IMR-90 (cell line): ENCODE measurements around the gene GABRA6. TPM values are rescaled to one million over a fixed set of nuclear protein-coding genes. Genes with fewer than 3 reads are reported as not detected.

Source experiments
- ATAC-seq: fragments of 200-7000 bp; cut with Tn5 transposase; 2 replicates; pipeline ENCODE4 v1.9.1; 2020; ENCODE audit warnings: low read depth, mild to moderate bottlenecking, moderate library complexity
- BruUV-seq: library from RNA; stranded (reverse); fragments of 400-500 nt; replicated peaks from 2 replicates; lab custom pipeline; 2021; lab: Mats Ljungman, UMichigan
- CTCF ChIA-PET: fragments of 300-600 bp; formaldehyde crosslinking; extraction: SDS; loops from one replicate; lab custom pipeline; 2021; ENCODE audit warnings: antibody characterized with exemption; lab: Yijun Ruan, JAX
- POLR2A ChIA-PET: fragments of 300-600 bp; sonication (Branson Sonifier 250); formaldehyde crosslinking; loops from one replicate; lab custom pipeline; 2022; ENCODE audit warnings: antibody characterized with exemption; ENCODE audit not compliant: unreplicated experiment; lab: Charles Lee
- DNase-seq: peaks from one replicate; pipeline ENCODE4 v3.0.0; 2013
- H2AFZ ChIP-seq: replicated peaks from 2 replicates; pipeline ENCODE3; 2013; ENCODE audit warnings: low read length, mild to moderate bottlenecking; ENCODE audit not compliant: poor library complexity
- H2AK5ac ChIP-seq: 2 replicates; pipeline ENCODE4 v1.6.1; 2013; ENCODE audit warnings: low read depth, low read length, inconsistent platforms
- H2AK9ac ChIP-seq: replicated peaks from 2 replicates; pipeline ENCODE3; 2013; ENCODE audit warnings: mild to moderate bottlenecking, low read depth, low read length, moderate library complexity; ENCODE audit not compliant: poor library complexity
- H2BK120ac ChIP-seq: 2 replicates; pipeline ENCODE4 v1.6.1; 2013; ENCODE audit warnings: low read depth, low read length, inconsistent platforms
- H2BK15ac ChIP-seq: 3 replicates; pipeline ENCODE4 v1.6.1; 2013; ENCODE audit warnings: low read depth, low read length, inconsistent platforms
- H2BK20ac ChIP-seq: 2 replicates; pipeline ENCODE4 v1.6.1; 2013; ENCODE audit warnings: low read depth, mild to moderate bottlenecking, inconsistent platforms, low read length, moderate library complexity
- H2BK5ac ChIP-seq: 2 replicates; pipeline ENCODE4 v1.6.1; 2013; ENCODE audit warnings: mild to moderate bottlenecking, low read depth, low read length, inconsistent platforms; ENCODE audit not compliant: poor library complexity, severe bottlenecking
- H3K14ac ChIP-seq: replicated peaks from 2 replicates; pipeline ENCODE4 v1.6.1; 2013; ENCODE audit warnings: low read depth, low read length, inconsistent platforms
- H3K18ac ChIP-seq: 2 replicates; pipeline ENCODE4 v1.6.1; 2013; ENCODE audit warnings: low read depth, low read length, control low read depth
- H3K23ac ChIP-seq: 2 replicates; pipeline ENCODE4 v1.6.1; 2013; ENCODE audit warnings: low read depth, low read length, inconsistent platforms
- H3K27ac ChIP-seq: 2 replicates; pipeline ENCODE4 v1.5.1; 2013; ENCODE audit warnings: mild to moderate bottlenecking, control low read depth, low read length; ENCODE audit not compliant: insufficient read depth
- H3K27me3 ChIP-seq: 2 replicates; pipeline ENCODE4 v1.6.1; 2013; ENCODE audit warnings: low read length; ENCODE audit not compliant: control insufficient read depth, insufficient read depth
- H3K36me3 ChIP-seq: 2 replicates; pipeline ENCODE4 v1.6.1; 2013; ENCODE audit warnings: low read length, mixed read lengths; ENCODE audit not compliant: control insufficient read depth, insufficient read depth
- H3K4ac ChIP-seq: 2 replicates; pipeline ENCODE4 v1.6.1; 2013; ENCODE audit warnings: low read depth, low read length, inconsistent platforms
- H3K4me1 ChIP-seq: 2 replicates; pipeline ENCODE4 v1.6.1; 2013; ENCODE audit warnings: low read length, mixed read lengths; ENCODE audit not compliant: control insufficient read depth, insufficient read depth
- H3K4me2 ChIP-seq: 2 replicates; pipeline ENCODE4 v1.6.1; 2013; ENCODE audit warnings: low read depth, mild to moderate bottlenecking, control low read depth, low read length, moderate library complexity
- H3K4me3 ChIP-seq: 2 replicates; pipeline ENCODE4 v1.5.1; 2013; ENCODE audit warnings: low read depth, mild to moderate bottlenecking, control low read depth, low read length, moderate library complexity; ENCODE audit not compliant: insufficient read depth
- H3K56ac ChIP-seq: 2 replicates; pipeline ENCODE4 v1.6.1; 2013; ENCODE audit warnings: low read length, inconsistent platforms; ENCODE audit not compliant: insufficient read depth; ENCODE audit errors: extremely low read depth
- H3K79me1 ChIP-seq, 2 experiments: 2 replicates each; pipeline ENCODE4 v1.6.1; 2013; ENCODE audit warnings: low read length in 2 of 2, inconsistent platforms in 1 of 2, low read depth in 1 of 2
- H3K9ac ChIP-seq: 2 replicates; pipeline ENCODE4 v1.6.1; 2013; ENCODE audit warnings: low read depth, low read length, control low read depth
- H3K9me1 ChIP-seq: 2 replicates; pipeline ENCODE4 v1.6.1; 2013; ENCODE audit warnings: low read length, inconsistent platforms; ENCODE audit not compliant: insufficient read depth
- H3K9me3 ChIP-seq: 2 replicates; pipeline ENCODE4 v1.6.1; 2013; ENCODE audit warnings: low read length; ENCODE audit not compliant: control insufficient read depth, insufficient read depth
- H4K20me1 ChIP-seq: 2 replicates; pipeline ENCODE4 v1.6.1; 2013; ENCODE audit warnings: low read length, inconsistent platforms; ENCODE audit not compliant: insufficient read depth
- H4K5ac ChIP-seq: 2 replicates; pipeline ENCODE4 v1.6.1; 2013; ENCODE audit warnings: mild to moderate bottlenecking, low read depth, low read length, control low read depth
- H4K8ac ChIP-seq, 2 experiments: 2 replicates each; pipeline ENCODE4 v1.6.1; 2013; ENCODE audit warnings: low read depth in 2 of 2, low read length in 2 of 2, control low read depth in 1 of 2, inconsistent platforms in 1 of 2
- H4K91ac ChIP-seq: 2 replicates; pipeline ENCODE4 v1.6.1; 2013; ENCODE audit warnings: low read depth, low read length, inconsistent platforms; ENCODE audit not compliant: insufficient read depth
- CEBPB ChIP-seq: IDR thresholded peaks from 2 replicates; pipeline ENCODE4 v1.6.1; 2012; ENCODE audit warnings: low read depth, low read length, improper control_type of control experiment
- MAFK ChIP-seq: IDR thresholded peaks from 2 replicates; pipeline ENCODE4 v1.6.1; 2012; ENCODE audit warnings: low read depth, low read length, improper control_type of control experiment
- WGBS, 2 experiments: methylation state at CpG; one replicate each; pipeline versions ENCODE4 v1.1.5 to v1.1.7; 2013; ENCODE audit warnings: missing lambda C conversion rate in 2 of 2; ENCODE audit not compliant: insufficient read length in 1 of 2; ENCODE audit errors: extremely low coverage in 2 of 2; 5-methylcytosine and 5-hydroxymethylcytosine counted together
- dilution Hi-C: fragments of 300-500 bp; cut with HindIII; formaldehyde crosslinking; loops from one replicate; pipeline ENCODE4 v1.14.3; 2018; ENCODE audit warnings: low sequenced_read_pairs; ENCODE audit not compliant: unreplicated experiment
- in situ Hi-C: fragments of 300-500 bp; cut with MboI; formaldehyde crosslinking; loops from 3 replicates; pipeline ENCODE4 v1.14.3; 2019; ENCODE audit warnings: low sequenced_read_pairs, inconsistent platforms, mixed read lengths
- intact Hi-C: fragments of 100-400 bp; cut with micrococcal nuclease; formaldehyde crosslinking; loops from 2 replicates; pipeline ENCODE4 v1.10.0; 2022
- polyA plus RNA-seq, 3 experiments: library from polyadenylated mRNA; depleted of rRNA; stranded (reverse); fragments of >200 nt; gene quantifications; 2 replicates each; pipeline ENCODE4 v1.2.3, GENCODE V29; 2012; ENCODE audit warnings: low replicate concordance in 1 of 3
- total RNA-seq: library from RNA; depleted of rRNA; stranded (reverse); fragments of >200 nt; gene quantifications from 2 replicates; pipeline ENCODE4 v1.2.3, GENCODE V29; 2012

GABRA6 gene
- total and polyA plus RNA-seq, 2 of the 4 experiments (the other 2 are of a cell fraction): not detected

DNA sequence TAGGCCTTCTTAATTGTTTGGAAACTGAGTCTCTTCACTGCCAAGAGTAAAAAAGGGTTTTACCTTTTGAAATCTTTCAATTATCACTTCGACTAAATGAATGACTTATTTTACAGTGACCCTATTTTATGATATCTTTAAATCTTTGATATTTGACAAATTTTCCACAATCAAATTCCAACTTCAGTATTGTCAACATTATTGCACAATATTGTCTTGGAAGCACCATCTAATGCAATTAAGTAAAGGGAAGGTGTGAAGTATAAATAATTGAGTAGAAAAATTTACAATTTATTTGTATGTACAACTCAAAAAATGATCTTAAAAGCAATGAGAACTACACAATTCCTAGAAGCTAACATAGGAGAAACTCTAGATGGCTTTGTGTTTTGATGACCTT, 49.2 kb downstream of the GABRA6 start:
- Histone ChIP-seq H3K4me2 (no peak overlapping the region), H3K18ac (no peak overlapping the region), H4K20me1 (no peaks in the 10 kb centered on the region), H3K9me1 (no peaks in the 10 kb centered on the region), H3K14ac (no peak overlapping the region), H4K5ac (no peak overlapping the region), H2BK20ac (no peak overlapping the region), H3K27ac (no peak overlapping the region), H3K23ac (no peak overlapping the region), H3K9me3 (peaks cover 3% of the 10 kb centered on the region; the same call in 1 of the 2 replicates), H3K4me1 (no peaks in the 10 kb centered on the region), H3K4me3 (no peak overlapping the region), H3K9ac (no peak overlapping the region), H3K36me3 (no peaks in the 10 kb centered on the region), H3K27me3 (no peaks in the 10 kb centered on the region), H4K8ac (no peak overlapping the region), H2BK15ac (no peak overlapping the region), H2AFZ (no peak overlapping the region), H4K91ac (no peak overlapping the region), H2BK5ac (no peak overlapping the region), H2AK5ac (no peak overlapping the region), H3K4ac (no peak overlapping the region), H2BK120ac (no peak overlapping the region), H3K79me1 (no peaks in the 10 kb centered on the region), H3K56ac (no peak overlapping the region), H2AK9ac (no peak overlapping the region)
- TF ChIP-seq MAFK (no peak), CEBPB (peak; percentile 69)
- dilution Hi-C loops: no loop called here
- in situ Hi-C loops: no loop called here
- intact Hi-C loops: no loop called here
- ChIA-PET POLR2A (no interaction called here), CTCF (no interaction called here)
- BruUV-seq: no TSS peak
- DNase-seq (no peak), ATAC-seq (no peak)
- no CpG with 5 or more reads among the region's 1 CpG for WGBS, 2 experiments
